Mammary epithelial cell (primary cell): ENCODE results near the gene AASS.

Source experiments
- EZH2 ChIP-seq: IDR thresholded peaks from 2 replicates; pipeline ENCODE4 v1.6.1; 2012; ENCODE audit warnings: low read length, inconsistent platforms, borderline replicate concordance
- TF ChIP-seq, protein P1 (sequence below), 2 donors: IDR thresholded peaks in 1 of 2; conservative IDR thresholded peaks in 1 of 2; 2 replicates each; pipeline ENCODE4 v1.5.1; 2011 to 2012; ENCODE audit warnings: inconsistent platforms in 2 of 2, low read length in 2 of 2, mild to moderate bottlenecking in 2 of 2, control low read depth in 1 of 2, low read depth in 1 of 2; ENCODE audit not compliant: insufficient read depth in 1 of 2; ENCODE audit errors: extremely low read depth in 1 of 2

DNA sequence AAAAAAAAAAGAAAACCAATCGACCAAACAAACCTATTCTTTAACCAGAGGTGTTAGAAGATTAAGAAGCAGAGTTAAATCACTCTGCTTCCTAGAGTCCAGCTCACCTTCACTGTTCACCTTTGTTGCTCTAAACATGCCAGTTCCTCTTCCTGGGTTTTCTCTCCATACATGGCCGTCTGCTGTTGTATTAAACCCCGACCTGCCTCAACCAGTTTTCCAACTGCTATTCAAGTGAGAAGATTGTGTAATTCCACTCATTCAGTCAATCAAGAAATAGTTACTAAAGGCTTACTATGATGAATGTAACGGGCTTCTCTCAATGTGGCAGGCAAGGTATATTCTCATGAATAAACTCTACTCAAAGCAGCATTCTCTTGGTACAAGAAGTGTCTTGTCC is 8.8 kb downstream of the AASS start:
- TF ChIP-seq, protein P1, sequence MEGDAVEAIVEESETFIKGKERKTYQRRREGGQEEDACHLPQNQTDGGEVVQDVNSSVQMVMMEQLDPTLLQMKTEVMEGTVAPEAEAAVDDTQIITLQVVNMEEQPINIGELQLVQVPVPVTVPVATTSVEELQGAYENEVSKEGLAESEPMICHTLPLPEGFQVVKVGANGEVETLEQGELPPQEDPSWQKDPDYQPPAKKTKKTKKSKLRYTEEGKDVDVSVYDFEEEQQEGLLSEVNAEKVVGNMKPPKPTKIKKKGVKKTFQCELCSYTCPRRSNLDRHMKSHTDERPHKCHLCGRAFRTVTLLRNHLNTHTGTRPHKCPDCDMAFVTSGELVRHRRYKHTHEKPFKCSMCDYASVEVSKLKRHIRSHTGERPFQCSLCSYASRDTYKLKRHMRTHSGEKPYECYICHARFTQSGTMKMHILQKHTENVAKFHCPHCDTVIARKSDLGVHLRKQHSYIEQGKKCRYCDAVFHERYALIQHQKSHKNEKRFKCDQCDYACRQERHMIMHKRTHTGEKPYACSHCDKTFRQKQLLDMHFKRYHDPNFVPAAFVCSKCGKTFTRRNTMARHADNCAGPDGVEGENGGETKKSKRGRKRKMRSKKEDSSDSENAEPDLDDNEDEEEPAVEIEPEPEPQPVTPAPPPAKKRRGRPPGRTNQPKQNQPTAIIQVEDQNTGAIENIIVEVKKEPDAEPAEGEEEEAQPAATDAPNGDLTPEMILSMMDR (conservative IDR thresholded peaks at IDR 0.05 in 1 of 2, IDR thresholded peaks at IDR 0.05 in 1 of 2; ENCODE audit: extremely low read depth in 1 of 2, insufficient read depth in 1 of 2, low read depth in 1 of 2, low read length in 2 of 2): no peak
- TF ChIP-seq EZH2: no peak
